IMR-90 (cell line): ENCODE measurements around the gene HSPE1. TPM values are rescaled to one million over a fixed set of nuclear protein-coding genes. Genes with fewer than 3 reads are reported as not detected.
"Not testable (repeated sequence)": the region's sequence is repeated elsewhere in the genome, so short reads cannot be mapped to it uniquely, and the experiment has no call there.

Experiments
- ATAC-seq: fragments of 200-7000 bp; cut with Tn5 transposase; 2 replicates; pipeline ENCODE4 v1.9.1; 2020; ENCODE audit warnings: low read depth, mild to moderate bottlenecking, moderate library complexity
- BruUV-seq: library from RNA; stranded (reverse); fragments of 400-500 nt; replicated peaks from 2 replicates; lab custom pipeline; 2021; lab: Mats Ljungman, UMichigan
- CTCF ChIA-PET: fragments of 300-600 bp; formaldehyde crosslinking; extraction: SDS; loops from one replicate; lab custom pipeline; 2021; ENCODE audit warnings: antibody characterized with exemption; lab: Yijun Ruan, JAX
- POLR2A ChIA-PET: fragments of 300-600 bp; sonication (Branson Sonifier 250); formaldehyde crosslinking; loops from one replicate; lab custom pipeline; 2022; ENCODE audit warnings: antibody characterized with exemption; ENCODE audit not compliant: unreplicated experiment; lab: Charles Lee
- DNase-seq: peaks from one replicate; pipeline ENCODE4 v3.0.0; 2013
- H2AFZ ChIP-seq: replicated peaks from 2 replicates; pipeline ENCODE3; 2013; ENCODE audit warnings: low read length, mild to moderate bottlenecking; ENCODE audit not compliant: poor library complexity
- H2AK5ac ChIP-seq: 2 replicates; pipeline ENCODE4 v1.6.1; 2013; ENCODE audit warnings: low read depth, low read length, inconsistent platforms
- H2AK9ac ChIP-seq: replicated peaks from 2 replicates; pipeline ENCODE3; 2013; ENCODE audit warnings: mild to moderate bottlenecking, low read depth, low read length, moderate library complexity; ENCODE audit not compliant: poor library complexity
- H2BK120ac ChIP-seq: 2 replicates; pipeline ENCODE4 v1.6.1; 2013; ENCODE audit warnings: low read depth, low read length, inconsistent platforms
- H2BK15ac ChIP-seq: 3 replicates; pipeline ENCODE4 v1.6.1; 2013; ENCODE audit warnings: low read depth, low read length, inconsistent platforms
- H2BK20ac ChIP-seq: 2 replicates; pipeline ENCODE4 v1.6.1; 2013; ENCODE audit warnings: low read depth, mild to moderate bottlenecking, inconsistent platforms, low read length, moderate library complexity
- H2BK5ac ChIP-seq: 2 replicates; pipeline ENCODE4 v1.6.1; 2013; ENCODE audit warnings: mild to moderate bottlenecking, low read depth, low read length, inconsistent platforms; ENCODE audit not compliant: poor library complexity, severe bottlenecking
- H3K14ac ChIP-seq: replicated peaks from 2 replicates; pipeline ENCODE4 v1.6.1; 2013; ENCODE audit warnings: low read depth, low read length, inconsistent platforms
- H3K18ac ChIP-seq: 2 replicates; pipeline ENCODE4 v1.6.1; 2013; ENCODE audit warnings: low read depth, low read length, control low read depth
- H3K23ac ChIP-seq: 2 replicates; pipeline ENCODE4 v1.6.1; 2013; ENCODE audit warnings: low read depth, low read length, inconsistent platforms
- H3K27ac ChIP-seq: 2 replicates; pipeline ENCODE4 v1.5.1; 2013; ENCODE audit warnings: mild to moderate bottlenecking, control low read depth, low read length; ENCODE audit not compliant: insufficient read depth
- H3K27me3 ChIP-seq: 2 replicates; pipeline ENCODE4 v1.6.1; 2013; ENCODE audit warnings: low read length; ENCODE audit not compliant: control insufficient read depth, insufficient read depth
- H3K36me3 ChIP-seq: 2 replicates; pipeline ENCODE4 v1.6.1; 2013; ENCODE audit warnings: low read length, mixed read lengths; ENCODE audit not compliant: control insufficient read depth, insufficient read depth
- H3K4ac ChIP-seq: 2 replicates; pipeline ENCODE4 v1.6.1; 2013; ENCODE audit warnings: low read depth, low read length, inconsistent platforms
- H3K4me1 ChIP-seq: 2 replicates; pipeline ENCODE4 v1.6.1; 2013; ENCODE audit warnings: low read length, mixed read lengths; ENCODE audit not compliant: control insufficient read depth, insufficient read depth
- H3K4me2 ChIP-seq: 2 replicates; pipeline ENCODE4 v1.6.1; 2013; ENCODE audit warnings: low read depth, mild to moderate bottlenecking, control low read depth, low read length, moderate library complexity
- H3K4me3 ChIP-seq: 2 replicates; pipeline ENCODE4 v1.5.1; 2013; ENCODE audit warnings: low read depth, mild to moderate bottlenecking, control low read depth, low read length, moderate library complexity; ENCODE audit not compliant: insufficient read depth
- H3K56ac ChIP-seq: 2 replicates; pipeline ENCODE4 v1.6.1; 2013; ENCODE audit warnings: low read length, inconsistent platforms; ENCODE audit not compliant: insufficient read depth; ENCODE audit errors: extremely low read depth
- H3K79me1 ChIP-seq, 2 experiments: 2 replicates each; pipeline ENCODE4 v1.6.1; 2013; ENCODE audit warnings: low read length in 2 of 2, inconsistent platforms in 1 of 2, low read depth in 1 of 2
- H3K9ac ChIP-seq: 2 replicates; pipeline ENCODE4 v1.6.1; 2013; ENCODE audit warnings: low read depth, low read length, control low read depth
- H3K9me1 ChIP-seq: 2 replicates; pipeline ENCODE4 v1.6.1; 2013; ENCODE audit warnings: low read length, inconsistent platforms; ENCODE audit not compliant: insufficient read depth
- H3K9me3 ChIP-seq: 2 replicates; pipeline ENCODE4 v1.6.1; 2013; ENCODE audit warnings: low read length; ENCODE audit not compliant: control insufficient read depth, insufficient read depth
- H4K20me1 ChIP-seq: 2 replicates; pipeline ENCODE4 v1.6.1; 2013; ENCODE audit warnings: low read length, inconsistent platforms; ENCODE audit not compliant: insufficient read depth
- H4K5ac ChIP-seq: 2 replicates; pipeline ENCODE4 v1.6.1; 2013; ENCODE audit warnings: mild to moderate bottlenecking, low read depth, low read length, control low read depth
- H4K8ac ChIP-seq, 2 experiments: 2 replicates each; pipeline ENCODE4 v1.6.1; 2013; ENCODE audit warnings: low read depth in 2 of 2, low read length in 2 of 2, control low read depth in 1 of 2, inconsistent platforms in 1 of 2
- H4K91ac ChIP-seq: 2 replicates; pipeline ENCODE4 v1.6.1; 2013; ENCODE audit warnings: low read depth, low read length, inconsistent platforms; ENCODE audit not compliant: insufficient read depth
- BHLHE40 ChIP-seq: fragments of 150-350 bp; IDR thresholded peaks from 2 replicates; pipeline ENCODE4 v1.6.1; 2016; ENCODE audit warnings: mild to moderate bottlenecking, low read depth, low read length
- CEBPB ChIP-seq: IDR thresholded peaks from 2 replicates; pipeline ENCODE4 v1.6.1; 2012; ENCODE audit warnings: low read depth, low read length, improper control_type of control experiment
- CHD1 ChIP-seq: IDR thresholded peaks from 2 replicates; pipeline ENCODE4 v1.6.1; 2012; ENCODE audit warnings: low read depth, low read length, improper control_type of control experiment
- MAFK ChIP-seq: IDR thresholded peaks from 2 replicates; pipeline ENCODE4 v1.6.1; 2012; ENCODE audit warnings: low read depth, low read length, improper control_type of control experiment
- MXI1 ChIP-seq: IDR thresholded peaks from 2 replicates; pipeline ENCODE4 v1.6.1; 2012; ENCODE audit warnings: low read depth, mild to moderate bottlenecking, low read length, moderate library complexity, borderline replicate concordance
- POLR2A ChIP-seq: IDR thresholded peaks from 2 replicates; pipeline ENCODE4 v1.6.1; 2012; ENCODE audit warnings: mild to moderate bottlenecking, low read depth, low read length
- RCOR1 ChIP-seq: IDR thresholded peaks from 2 replicates; pipeline ENCODE4 v1.6.1; 2012; ENCODE audit warnings: mild to moderate bottlenecking, low read length, improper control_type of control experiment; ENCODE audit not compliant: insufficient replicate concordance
- RFX5 ChIP-seq: IDR thresholded peaks from 2 replicates; pipeline ENCODE4 v1.8.0; 2012; ENCODE audit warnings: low read depth, mild to moderate bottlenecking, low read length, moderate library complexity
- SMC3 ChIP-seq: fragments of 150-350 bp; IDR thresholded peaks from 2 replicates; pipeline ENCODE4 v1.6.1; 2016; ENCODE audit warnings: low read depth, mild to moderate bottlenecking, antibody characterized with exemption, low read length, moderate library complexity
- whole genome bisulfite sequencing, 2 experiments: methylation state at CpG; one replicate each; pipeline versions ENCODE4 v1.1.5 to v1.1.7; 2013; ENCODE audit warnings: missing lambda C conversion rate in 2 of 2; ENCODE audit not compliant: insufficient read length in 1 of 2; ENCODE audit errors: extremely low coverage in 2 of 2; 5-methylcytosine and 5-hydroxymethylcytosine counted together
- dilution Hi-C: fragments of 300-500 bp; cut with HindIII; formaldehyde crosslinking; loops from one replicate; pipeline ENCODE4 v1.14.3; 2018; ENCODE audit warnings: low sequenced_read_pairs; ENCODE audit not compliant: unreplicated experiment
- in situ Hi-C: fragments of 300-500 bp; cut with MboI; formaldehyde crosslinking; loops from 3 replicates; pipeline ENCODE4 v1.14.3; 2019; ENCODE audit warnings: low sequenced_read_pairs, inconsistent platforms, mixed read lengths
- intact Hi-C: fragments of 100-400 bp; cut with micrococcal nuclease; formaldehyde crosslinking; loops from 2 replicates; pipeline ENCODE4 v1.10.0; 2022
- polyA plus RNA-seq, 3 experiments: library from polyadenylated mRNA; depleted of rRNA; stranded (reverse); fragments of >200 nt; gene quantifications; 2 replicates each; pipeline ENCODE4 v1.2.3, GENCODE V29; 2012; ENCODE audit warnings: low replicate concordance in 1 of 3
- total RNA-seq: library from RNA; depleted of rRNA; stranded (reverse); fragments of >200 nt; gene quantifications from 2 replicates; pipeline ENCODE4 v1.2.3, GENCODE V29; 2012
- TF ChIP-seq, protein P1 (sequence below): fragments of 150-350 bp; IDR thresholded peaks from 2 replicates; pipeline ENCODE4 v1.6.1; 2017; ENCODE audit warnings: mild to moderate bottlenecking, antibody characterized with exemption, low read length, low read depth

Gene HSPE1
- total and polyA plus RNA-seq, 2 of the 4 experiments (the other 2 are of a cell fraction) = 13.3 to 93.6 TPM

DNA sequence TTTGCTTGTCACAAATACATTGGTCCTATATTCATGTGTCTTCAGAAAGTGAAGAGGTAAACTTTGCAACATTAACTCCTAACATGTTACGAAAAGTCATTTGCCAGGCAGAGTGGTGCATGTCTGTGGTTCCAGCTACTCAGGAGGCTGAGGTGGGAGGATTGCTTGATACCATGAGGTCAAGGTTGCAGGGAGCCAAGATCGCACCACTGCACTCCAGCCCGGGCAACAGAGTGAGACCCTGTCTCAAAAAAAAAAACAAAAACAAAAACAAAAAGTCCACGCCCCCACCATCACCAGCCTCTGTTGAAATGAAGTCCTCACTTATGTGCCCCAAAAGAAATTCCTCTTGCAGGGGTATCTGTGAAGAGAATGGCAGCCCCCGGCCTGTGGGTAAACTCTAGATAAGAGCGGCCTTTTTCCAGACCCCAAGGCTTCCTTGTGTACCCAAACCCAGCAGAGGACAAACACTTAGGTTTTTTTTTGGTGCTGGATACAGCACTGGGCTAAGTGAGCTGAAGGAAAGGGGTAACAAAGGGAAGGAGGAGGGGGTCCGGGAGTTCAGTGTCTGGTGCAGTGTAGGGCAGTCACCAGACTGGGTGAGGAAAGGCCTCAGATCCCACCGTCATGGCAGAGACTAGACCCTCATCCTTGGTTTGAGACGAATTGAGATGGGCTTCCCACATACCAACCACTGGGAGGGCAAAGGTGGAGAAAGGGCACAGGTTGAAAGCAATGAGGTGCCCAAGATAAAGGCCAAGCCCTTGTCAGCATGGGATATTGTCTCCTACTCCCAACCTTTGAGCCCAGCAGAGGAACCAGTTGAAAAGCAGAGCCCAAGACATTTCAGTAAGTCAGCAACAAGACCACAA lies 19.8 kb upstream of the HSPE1 start:
- DNase-seq = no peak
- POLR2A ChIA-PET = no interaction called here

DNA sequence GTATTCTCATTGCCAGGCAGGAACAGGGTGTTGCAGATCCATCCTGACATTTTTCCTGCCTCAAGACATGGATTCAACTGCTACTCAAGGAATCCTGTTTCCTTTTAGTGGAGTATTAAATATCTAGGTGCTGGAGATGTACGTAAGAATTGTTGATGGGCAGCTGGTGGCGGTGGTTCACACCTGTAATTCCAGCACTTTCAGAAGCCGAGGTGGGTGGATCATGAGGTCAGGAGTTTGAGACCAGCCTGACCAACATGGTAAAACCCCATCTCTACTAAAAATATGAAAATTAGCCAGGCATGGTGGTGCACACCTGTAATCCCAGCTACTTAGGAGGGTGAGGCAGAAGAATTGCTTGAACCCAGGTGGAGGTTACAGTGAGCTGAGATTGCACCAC lies 15.9 kb upstream of the HSPE1 start:
- H3K36me3 ChIP-seq = peaks cover 34% of the 10 kb centered on the region
- CTCF ChIA-PET = interaction anchor here (0.7 kb wide), 1 partner anchor 12 kb away, joined by 8 read pairs; no protein-coding TSS in a partner anchor
- BruUV-seq, H4K5ac ChIP-seq, H2BK20ac ChIP-seq, intact Hi-C loops, dilution Hi-C loops, H2AK9ac ChIP-seq, H3K27me3 ChIP-seq, H2BK15ac ChIP-seq, H3K4me2 ChIP-seq, H3K56ac ChIP-seq, H2AFZ ChIP-seq, H4K8ac ChIP-seq, H3K27ac ChIP-seq, H3K18ac ChIP-seq, H3K14ac ChIP-seq, ATAC-seq, H2BK5ac ChIP-seq, H2BK120ac ChIP-seq, H3K79me1 ChIP-seq, H4K91ac ChIP-seq, H3K4me1 ChIP-seq, in situ Hi-C loops, H3K9me3 ChIP-seq, H3K4ac ChIP-seq, DNase-seq, H2AK5ac ChIP-seq, H3K23ac ChIP-seq, H4K20me1 ChIP-seq, H3K9me1 ChIP-seq, H3K4me3 ChIP-seq, H3K9ac ChIP-seq: not testable (repeated sequence)
- WGBS, 2 experiments = no CpG with 5 or more reads among the region's 3 CpGs
- POLR2A ChIA-PET = interaction anchor here (1.1 kb wide), 1 partner anchor 16 kb away, joined by 4 read pairs; the partner anchor contains the start of gene HSPD1

More for the DNA sequence above, 19.8 kb upstream of the HSPE1 start:
- Histone ChIP-seq H2AK5ac (no peak overlapping the region), H3K4me1 (no peaks in the 10 kb centered on the region), H3K9me3 (peaks cover 10% of the 10 kb centered on the region), H2AFZ (no peak overlapping the region), H2AK9ac (peak overlapping the region; percentile 28), H3K27ac (no peak overlapping the region), H2BK20ac (no peak overlapping the region), H3K27me3 (no peaks in the 10 kb centered on the region), H3K9ac (no peak overlapping the region), H2BK15ac (no peak overlapping the region), H4K8ac (no peak overlapping the region), H3K79me1 (0 out of 4 replicates have a peak, but pooled peaks cover 0 to 4% of the 10 kb centered on the region in 2 experiments), H3K36me3 (peaks cover 35% of the 10 kb centered on the region), H4K91ac (no peak overlapping the region), H2BK120ac (no peak overlapping the region), H3K4me2 (no peak overlapping the region), H3K23ac (no peak overlapping the region), H3K4me3 (no peak overlapping the region), H4K5ac (no peak overlapping the region), H3K9me1 (no peaks in the 10 kb centered on the region), H3K14ac (no peak overlapping the region), H3K56ac (no peak overlapping the region), H2BK5ac (no peak overlapping the region), H3K18ac (no peak overlapping the region), H4K20me1 (peaks cover 4% of the 10 kb centered on the region; the same call in 1 of the 2 replicates), H3K4ac (no peak overlapping the region)
- dilution Hi-C loops (no loop called here), in situ Hi-C loops (no loop called here), intact Hi-C loops (no loop called here)
- no TSS peak for BruUV-seq
- CTCF ChIA-PET = no interaction called here
- TF ChIP-seq SMC3 (no peak), RFX5 (no peak), BHLHE40 (no peak), MAFK (no peak), MXI1 (no peak), RCOR1 (no peak), POLR2A (no peak), CHD1 (no peak), CEBPB (no peak)
- TF ChIP-seq, protein P1, sequence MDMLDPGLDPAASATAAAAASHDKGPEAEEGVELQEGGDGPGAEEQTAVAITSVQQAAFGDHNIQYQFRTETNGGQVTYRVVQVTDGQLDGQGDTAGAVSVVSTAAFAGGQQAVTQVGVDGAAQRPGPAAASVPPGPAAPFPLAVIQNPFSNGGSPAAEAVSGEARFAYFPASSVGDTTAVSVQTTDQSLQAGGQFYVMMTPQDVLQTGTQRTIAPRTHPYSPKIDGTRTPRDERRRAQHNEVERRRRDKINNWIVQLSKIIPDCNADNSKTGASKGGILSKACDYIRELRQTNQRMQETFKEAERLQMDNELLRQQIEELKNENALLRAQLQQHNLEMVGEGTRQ = no peak
- no peak for ATAC-seq
- no CpG with 5 or more reads among the region's 9 CpGs for WGBS, 2 experiments
